HG02870 (cell line): ENCODE results near the gene TP53AIP1.

Source experiments
- ATAC-seq: cut with Tn5 transposase; IDR thresholded peaks from one replicate; pipeline ENCODE4 v1.9.1; 2021; ENCODE audit warnings: mild to moderate bottlenecking, moderate library complexity; ENCODE audit not compliant: unreplicated experiment

TP53AIP1 gene

GRCh38 chr11:128908391-128909246 is 34.1 kb downstream of the TP53AIP1 start:
- ATAC-seq = no peak

GRCh38 chr11:128907585-128907984 is 35.1 kb downstream of the TP53AIP1 start:
- ATAC-seq = no peak

- ATAC-seq = no peak
Measured at GRCh38 chr11:128906185-128907050, 36.3 kb downstream of the TP53AIP1 start.

GRCh38 chr11:128905345-128906184 is 37.1 kb downstream of the TP53AIP1 start:
- no peak for ATAC-seq

GRCh38 chr11:128904656-128905344 is 37.9 kb downstream of the TP53AIP1 start:
- no peak for ATAC-seq

GRCh38 chr11:128904303-128904655 is 38.4 kb downstream of the TP53AIP1 start:
- no peak for ATAC-seq

GRCh38 chr11:128903248-128904061 is 39.2 kb downstream of the TP53AIP1 start:
- ATAC-seq = no peak

GRCh38 chr11:128902515-128903066 is 40.1 kb downstream of the TP53AIP1 start:
- no peak for ATAC-seq

GRCh38 chr11:128901653-128902514 is 40.8 kb downstream of the TP53AIP1 start:
- ATAC-seq = no peak

GRCh38 chr11:128900468-128900867 is 42.2 kb downstream of the TP53AIP1 start:
- no peak for ATAC-seq

- ATAC-seq = no peak
Measured at GRCh38 chr11:128898580-128899344, 43.9 kb downstream of the TP53AIP1 start.

- ATAC-seq = no peak
Measured at GRCh38 chr11:128897826-128898225, 44.8 kb downstream of the TP53AIP1 start.

- ATAC-seq = no peak
Measured at GRCh38 chr11:128896356-128896755, 46.3 kb downstream of the TP53AIP1 start.

- no peak for ATAC-seq
Measured at GRCh38 chr11:128895526-128895925, 47.1 kb downstream of the TP53AIP1 start.

- ATAC-seq = no peak
Measured at GRCh38 chr11:128894685-128895084, 48.0 kb downstream of the TP53AIP1 start.

- no peak for ATAC-seq
Measured at GRCh38 chr11:128894286-128894681, 48.4 kb downstream of the TP53AIP1 start.

GRCh38 chr11:128893578-128894285 is 48.9 kb downstream of the TP53AIP1 start:
- peak; percentile 70 for ATAC-seq
